NB4 (cell line): ENCODE measurements around the gene EZH2.

Source experiments
- POLR2A ChIP-seq: IDR thresholded peaks from 2 replicates; pipeline ENCODE4 v1.6.1; 2011; ENCODE audit warnings: mild to moderate bottlenecking; ENCODE audit not compliant: insufficient read length; ENCODE audit errors: extremely low read depth
- TF ChIP-seq, protein P1 (sequence below): IDR thresholded peaks from one replicate; pipeline ENCODE4 v1.5.1; 2012; ENCODE audit warnings: low read depth, low read length
- TF ChIP-seq, protein P2 (sequence below): IDR thresholded peaks from 2 replicates; pipeline ENCODE4 v1.6.1; 2011; ENCODE audit warnings: low read depth, low read length

GRCh38 chr7:148806187-148806586 is 77.9 kb downstream of the EZH2 start:
- TF ChIP-seq POLR2A = no peak
- TF ChIP-seq, protein P1, sequence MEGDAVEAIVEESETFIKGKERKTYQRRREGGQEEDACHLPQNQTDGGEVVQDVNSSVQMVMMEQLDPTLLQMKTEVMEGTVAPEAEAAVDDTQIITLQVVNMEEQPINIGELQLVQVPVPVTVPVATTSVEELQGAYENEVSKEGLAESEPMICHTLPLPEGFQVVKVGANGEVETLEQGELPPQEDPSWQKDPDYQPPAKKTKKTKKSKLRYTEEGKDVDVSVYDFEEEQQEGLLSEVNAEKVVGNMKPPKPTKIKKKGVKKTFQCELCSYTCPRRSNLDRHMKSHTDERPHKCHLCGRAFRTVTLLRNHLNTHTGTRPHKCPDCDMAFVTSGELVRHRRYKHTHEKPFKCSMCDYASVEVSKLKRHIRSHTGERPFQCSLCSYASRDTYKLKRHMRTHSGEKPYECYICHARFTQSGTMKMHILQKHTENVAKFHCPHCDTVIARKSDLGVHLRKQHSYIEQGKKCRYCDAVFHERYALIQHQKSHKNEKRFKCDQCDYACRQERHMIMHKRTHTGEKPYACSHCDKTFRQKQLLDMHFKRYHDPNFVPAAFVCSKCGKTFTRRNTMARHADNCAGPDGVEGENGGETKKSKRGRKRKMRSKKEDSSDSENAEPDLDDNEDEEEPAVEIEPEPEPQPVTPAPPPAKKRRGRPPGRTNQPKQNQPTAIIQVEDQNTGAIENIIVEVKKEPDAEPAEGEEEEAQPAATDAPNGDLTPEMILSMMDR = no peak
- TF ChIP-seq, protein P2, sequence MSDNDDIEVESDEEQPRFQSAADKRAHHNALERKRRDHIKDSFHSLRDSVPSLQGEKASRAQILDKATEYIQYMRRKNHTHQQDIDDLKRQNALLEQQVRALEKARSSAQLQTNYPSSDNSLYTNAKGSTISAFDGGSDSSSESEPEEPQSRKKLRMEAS = no peak
